Activated CD8-positive, alpha-beta memory T cell treated with anti-CD3 and anti-CD28 coated beads, Interleukin-2, amount 10 ng/mL, durations not matched to agents 7 days and 5 days (primary cell): ENCODE data around the gene CABLES2. TPM values are rescaled to one million over a fixed set of nuclear protein-coding genes. Genes with fewer than 3 reads are reported as not detected.

ENCODE experiments used
- ATAC-seq: fragments of 150-1000 bp; cut with Tn5 transposase; one replicate; pipeline ENCODE4 v1.10.0; 2021; ENCODE audit warnings: moderate library complexity
- CTCF ChIA-PET: fragments of 350-600 bp; sonication (Branson Sonifier 250); formaldehyde crosslinking; loops from one replicate; lab custom pipeline; 2021; ENCODE audit warnings: antibody characterized with exemption; lab: Charles Lee
- DNase-seq: peaks from one replicate; pipeline ENCODE4 v3.0.0-alpha.2; 2020
- H3K27ac Mint-ChIP-seq: one replicate; pipeline ENCODE4 v1.8.0; 2021; ENCODE audit warnings: mild to moderate bottlenecking, mixed read lengths
- H3K27me3 Mint-ChIP-seq: one replicate; pipeline ENCODE4 v1.8.0; 2021; ENCODE audit warnings: mixed read lengths
- H3K36me3 Mint-ChIP-seq: one replicate; pipeline ENCODE4 v1.8.0; 2021; ENCODE audit warnings: mild to moderate bottlenecking, mixed read lengths
- H3K4me1 Mint-ChIP-seq: one replicate; pipeline ENCODE4 v1.8.0; 2021; ENCODE audit warnings: mixed read lengths
- H3K4me3 Mint-ChIP-seq: one replicate; pipeline ENCODE4 v1.8.0; 2021; ENCODE audit warnings: mild to moderate bottlenecking, moderate library complexity, mixed read lengths
- H3K9me3 Mint-ChIP-seq: one replicate; pipeline ENCODE4 v1.8.0; 2022; ENCODE audit warnings: low read depth, mixed read lengths
- total RNA-seq, 2 experiments: library from RNA; stranded (reverse); gene quantifications; one replicate each; pipeline ENCODE4 v1.2.3, GENCODE V29; 2021

The CABLES2 gene
- total RNA-seq, 2 experiments from 2014 or later: 15.6 to 16.5 TPM

GRCh38 chr20:62344782-62345181, 62.3 kb downstream of the CABLES2 start:
- CTCF ChIA-PET: no interaction called here
- H3K27me3 Mint-ChIP-seq: peaks cover 8% of the 10 kb centered on the region
- no peak for DNase-seq
- no peaks in the 10 kb centered on the region for H3K4me1 Mint-ChIP-seq
- H3K4me3 Mint-ChIP-seq: no peak overlapping the region
- H3K36me3 Mint-ChIP-seq: no peaks in the 10 kb centered on the region
- no peak for ATAC-seq
- no peak overlapping the region for H3K27ac Mint-ChIP-seq
- peaks cover 8% of the 10 kb centered on the region for H3K9me3 Mint-ChIP-seq

- H3K27me3 Mint-ChIP-seq: peaks cover 11% of the 10 kb centered on the region
- DNase-seq (no peak), ATAC-seq (no peak)
- CTCF ChIA-PET: no interaction called here
- H3K9me3 Mint-ChIP-seq: peaks cover 5% of the 10 kb centered on the region
- no peaks in the 10 kb centered on the region for H3K4me1 Mint-ChIP-seq
- H3K36me3 Mint-ChIP-seq: no peaks in the 10 kb centered on the region
- H3K4me3 Mint-ChIP-seq: no peak overlapping the region
- H3K27ac Mint-ChIP-seq: no peak overlapping the region
Observed at GRCh38 chr20:62344092-62344491, 63.0 kb downstream of the CABLES2 start.

- no peak for DNase-seq
- Mint-ChIP-seq H3K9me3 (no peaks in the 10 kb centered on the region), H3K27me3 (peaks cover 11% of the 10 kb centered on the region), H3K4me1 (no peaks in the 10 kb centered on the region), H3K27ac (no peak overlapping the region), H3K36me3 (no peaks in the 10 kb centered on the region), H3K4me3 (no peak overlapping the region)
- ATAC-seq: no peak
- CTCF ChIA-PET: no interaction called here
Observed at GRCh38 chr20:62342910-62343309, 64.2 kb downstream of the CABLES2 start.

- no peak overlapping the region for H3K27ac Mint-ChIP-seq
- H3K27me3 Mint-ChIP-seq: peaks cover 11% of the 10 kb centered on the region
- DNase-seq (no peak), ATAC-seq (no peak)
- no peaks in the 10 kb centered on the region for H3K9me3 Mint-ChIP-seq
- no peaks in the 10 kb centered on the region for H3K36me3 Mint-ChIP-seq
- CTCF ChIA-PET: no interaction called here
- no peak overlapping the region for H3K4me3 Mint-ChIP-seq
- no peaks in the 10 kb centered on the region for H3K4me1 Mint-ChIP-seq
Observed at GRCh38 chr20:62339647-62340062, 67.4 kb downstream of the CABLES2 start.

Other genes starting within 250 kb of the CABLES2 start
- gene MTG2, start 224.3 kb downstream of the CABLES2 start, total RNA-seq: 10 to 100 TPM; 34.0 to 40.1 TPM
- not detected for gene HRH3, start 187.0 kb downstream of the CABLES2 start, total RNA-seq
- 10 to 100 TPM; 27.1 TPM for gene OSBPL2, start 168.8 kb downstream of the CABLES2 start, total RNA-seq
- gene ADRM1, start 104.3 kb downstream of the CABLES2 start, total RNA-seq: 100 to 1,000 TPM; 105 to 133 TPM
- 1 to 10 TPM in 1 of 2 experiments, under 1 TPM in 1; 0.99 to 1.9 TPM for gene LAMA5, start 40.0 kb downstream of the CABLES2 start, total RNA-seq
- 1,000 to 10,000 TPM; 1,634 to 1,703 TPM for gene RPS21, start 20.2 kb downstream of the CABLES2 start, total RNA-seq
- gene RBBP8NL, start 20.3 kb upstream of the CABLES2 start, total RNA-seq: not detected
- not detected for gene GATA5, start 68.7 kb upstream of the CABLES2 start, total RNA-seq
- 10 to 100 TPM; 74.7 to 79.2 TPM for gene SLCO4A1, start 235.2 kb upstream of the CABLES2 start, total RNA-seq